ENCODE measurements around the gene CIAO2A. TPM values are rescaled to one million over a fixed set of nuclear protein-coding genes. Genes with fewer than 3 reads are reported as not detected.

CIAO2A gene
- total RNA-seq, 1 donor from 2014 or later, result 46.6 TPM

- DNase-seq, result no peak
Observed at GRCh38 chr15:64037966-64038365, 55.7 kb downstream of the CIAO2A start.

- no peak for DNase-seq
Observed at GRCh38 chr15:64037116-64037515, 56.5 kb downstream of the CIAO2A start.

- no peak for DNase-seq
Observed at GRCh38 chr15:64035525-64035924, 58.1 kb downstream of the CIAO2A start.

- no peak for DNase-seq
Observed at GRCh38 chr15:64034519-64034918, 59.1 kb downstream of the CIAO2A start.

GRCh38 chr15:64032329-64032728, 61.3 kb downstream of the CIAO2A start:
- DNase-seq, result no peak

GRCh38 chr15:64030123-64030522, 63.5 kb downstream of the CIAO2A start:
- no peak for DNase-seq

GRCh38 chr15:64029633-64030032, 64.0 kb downstream of the CIAO2A start:
- no peak for DNase-seq

- no peak for DNase-seq
Observed at GRCh38 chr15:64029110-64029509, 64.5 kb downstream of the CIAO2A start.

GRCh38 chr15:64026591-64026990, 67.0 kb downstream of the CIAO2A start:
- no peak for DNase-seq

- no peak for DNase-seq
Observed at GRCh38 chr15:64024172-64025050, 69.2 kb downstream of the CIAO2A start.

GRCh38 chr15:64023220-64023619, 70.4 kb downstream of the CIAO2A start:
- DNase-seq, result no peak

GRCh38 chr15:64022571-64022970, 71.1 kb downstream of the CIAO2A start:
- DNase-seq, result no peak

Other genes with a start within 250 kb of the CIAO2A start
- 6.5 and 21.1 TPM in 2 replicates for gene DAPK2, start 47.4 kb downstream of the CIAO2A start, total RNA-seq
- gene SNX1, start 2.1 kb upstream of the CIAO2A start, total RNA-seq, result 52.4 and 56.2 TPM in 2 replicates
- gene SNX22, start 57.9 kb upstream of the CIAO2A start, total RNA-seq, result 0.23 and 0.34 TPM in 2 replicates
- 815 and 1,069 TPM in 2 replicates for gene PPIB, start 69.2 kb upstream of the CIAO2A start, total RNA-seq

Measured in dermis blood vessel endothelial cell (primary cell).